HL-60 (cell line): ENCODE data around the gene DDX25.

ENCODE experiments used
- DNase-seq, 2 experiments: peaks; one replicate each; pipeline ENCODE4 v3.0.0-alpha.2; 2010 to 2020; ENCODE audit warnings: low read depth in 1 of 2, low spot score in 1 of 2
- H3K27ac ChIP-seq: fragments of 250-450 bp; sonication (Bioruptor Pico); replicated peaks from 2 replicates; pipeline ENCODE4 v1.5.1; 2020; ENCODE audit warnings: mild to moderate bottlenecking, moderate library complexity
- H3K27me3 ChIP-seq: fragments of 250-450 bp; sonication (Bioruptor Pico); 2 replicates; pipeline ENCODE4 v1.5.1; 2021; ENCODE audit warnings: mild to moderate bottlenecking, moderate library complexity; ENCODE audit not compliant: insufficient read depth, poor library complexity, severe bottlenecking
- H3K4me3 ChIP-seq: replicated peaks from 2 replicates; pipeline ENCODE4 v1.5.1; 2011; ENCODE audit warnings: mild to moderate bottlenecking, control low read depth, low read length; ENCODE audit not compliant: insufficient read depth
- CTCF ChIP-seq: IDR thresholded peaks from one replicate; pipeline ENCODE4 v1.5.1; 2011; ENCODE audit warnings: low read length, control low read depth, inconsistent platforms; ENCODE audit not compliant: insufficient read depth
- GABPA ChIP-seq: IDR thresholded peaks from 2 replicates; pipeline ENCODE4 v1.6.1; 2012; ENCODE audit warnings: low read depth
- POLR2AphosphoS5 ChIP-seq: IDR thresholded peaks from 2 replicates; pipeline ENCODE4 v1.6.1; 2012; ENCODE audit warnings: low read depth
- REST ChIP-seq: IDR thresholded peaks from 2 replicates; pipeline ENCODE4 v1.6.1; 2012; ENCODE audit warnings: low read depth; ENCODE audit not compliant: insufficient replicate concordance
- SPI1 ChIP-seq: IDR thresholded peaks from 2 replicates; pipeline ENCODE4 v1.6.1; 2012; ENCODE audit warnings: low read depth, mild to moderate bottlenecking, borderline replicate concordance

Gene DDX25

GRCh38 chr11:125871391-125872137 is 32.7 kb upstream of the DDX25 start:
- Histone ChIP-seq H3K27me3 (peaks cover 2% of the 10 kb centered on the region), H3K27ac (no peak overlapping the region), H3K4me3 (no peak overlapping the region)
- TF ChIP-seq REST = no peak
- TF ChIP-seq GABPA = no peak
- TF ChIP-seq SPI1 = no peak
- TF ChIP-seq CTCF = no peak
- TF ChIP-seq POLR2AphosphoS5 = no peak
- peak in 1 of 2 experiments; percentile 30 for DNase-seq

GRCh38 chr11:125872138-125872491 is 32.2 kb upstream of the DDX25 start:
- no peak overlapping the region for H3K4me3 ChIP-seq
- TF ChIP-seq SPI1 (no peak), GABPA (no peak)

DNA sequence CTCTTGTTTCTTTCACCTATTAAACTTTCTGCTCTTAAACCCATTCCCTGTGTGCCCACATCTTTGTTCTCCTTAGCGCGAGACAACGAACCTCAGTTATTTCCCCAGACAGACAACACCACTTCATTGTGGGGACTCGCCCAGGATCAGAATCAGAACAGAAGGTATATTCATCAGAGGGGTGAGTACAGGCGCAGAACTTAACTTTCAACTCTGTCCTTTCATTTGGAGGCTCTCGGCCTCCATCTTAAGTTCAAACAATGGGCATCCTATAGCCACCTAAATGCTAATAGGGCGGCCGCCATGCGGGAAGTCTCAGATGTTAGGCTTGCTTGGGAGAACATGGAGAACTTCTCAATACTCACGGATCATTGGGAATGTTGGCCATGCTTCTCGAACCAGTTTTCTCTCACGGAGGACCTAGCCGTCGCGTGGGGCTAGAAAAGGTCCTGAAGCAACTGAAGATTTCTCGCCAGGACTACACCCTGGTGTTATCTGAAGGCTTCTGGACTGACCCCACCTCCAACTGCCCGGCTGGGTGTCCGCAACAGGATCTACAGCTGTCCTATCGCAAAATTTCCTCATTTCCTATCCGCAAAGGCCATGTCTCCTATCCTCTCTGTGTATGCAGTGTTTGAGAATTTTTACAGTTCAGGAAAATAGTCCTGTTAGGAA is 30.3 kb upstream of the DDX25 start:
- H3K27ac ChIP-seq = no peak overlapping the region
- DNase-seq = no peak

More at GRCh38 chr11:125872138-125872491, 32.2 kb upstream of the DDX25 start:
- peaks cover 2% of the 10 kb centered on the region for H3K27me3 ChIP-seq
- H3K27ac ChIP-seq = no peak overlapping the region
- no peak for DNase-seq

More for the DNA sequence above, 30.3 kb upstream of the DDX25 start:
- no peak overlapping the region for H3K4me3 ChIP-seq
- TF ChIP-seq SPI1 (no peak), GABPA (no peak), POLR2AphosphoS5 (no peak), CTCF (no peak), REST (no peak)
- H3K27me3 ChIP-seq = no peaks in the 10 kb centered on the region
